H1 (cell line): Measurements from ENCODE around the gene CHD6. TPM values are rescaled to one million over a fixed set of nuclear protein-coding genes. Genes with fewer than 3 reads are reported as not detected.

Source experiments
- CTCF ChIA-PET: fragments of 300-600 bp; sonication (Branson Sonifier 250); formaldehyde crosslinking; loops from one replicate; lab custom pipeline; 2021; ENCODE audit not compliant: partially characterized antibody; lab: Charles Lee
- POLR2A ChIA-PET: fragments of 300-600 bp; sonication (Branson Sonifier 250); formaldehyde crosslinking; loops from one replicate; lab custom pipeline; 2021; ENCODE audit warnings: inconsistent platforms; ENCODE audit not compliant: partially characterized antibody; lab: Charles Lee
- DNase-seq, 2 experiments: peaks; one replicate each; pipeline versions ENCODE4 v3.0.0 to v3.0.0-alpha.2; 2010 to 2022; ENCODE audit warnings: low spot score in 2 of 2, low read depth in 1 of 2, mixed read lengths in 1 of 2
- FAIRE-seq: peaks from 2 replicates; lab custom pipeline; 2011; peaks lifted over from hg19 to GRCh38; lab: Jason Lieb, UNC
- H2AFZ ChIP-seq: 2 replicates; pipeline ENCODE4 v1.8.1; 2012; ENCODE audit warnings: low read length, inconsistent platforms
- H2AK5ac ChIP-seq: 2 replicates; pipeline ENCODE4 v1.6.1; 2013; ENCODE audit warnings: low read depth, low read length
- H2BK120ac ChIP-seq: replicated peaks from 2 replicates; pipeline ENCODE3; 2013; ENCODE audit warnings: low read depth, low read length, inconsistent platforms
- H2BK12ac ChIP-seq: 2 replicates; pipeline ENCODE4 v1.6.1; 2013; ENCODE audit warnings: low read depth, low read length
- H2BK15ac ChIP-seq: 2 replicates; pipeline ENCODE4 v1.6.1; 2013; ENCODE audit warnings: low read length
- H2BK20ac ChIP-seq: 2 replicates; pipeline ENCODE4 v1.6.1; 2013; ENCODE audit warnings: low read length
- H2BK5ac ChIP-seq: 2 replicates; pipeline ENCODE4 v1.6.1; 2013; ENCODE audit warnings: low read depth, low read length
- H3K14ac ChIP-seq: 2 replicates; pipeline ENCODE4 v1.6.1; 2013; ENCODE audit warnings: inconsistent platforms; ENCODE audit not compliant: insufficient read length
- H3K18ac ChIP-seq: 2 replicates; pipeline ENCODE4 v1.6.1; 2013; ENCODE audit warnings: low read length; ENCODE audit errors: extremely low read depth
- H3K23ac ChIP-seq: 2 replicates; pipeline ENCODE4 v1.6.1; 2013; ENCODE audit warnings: inconsistent platforms; ENCODE audit not compliant: insufficient read length
- H3K23me2 ChIP-seq: 2 replicates; pipeline ENCODE4 v1.6.1; 2013; ENCODE audit warnings: low read depth, low read length
- H3K27ac ChIP-seq: 2 replicates; pipeline ENCODE4 v1.6.1; 2011; ENCODE audit warnings: low read depth, low read length, inconsistent platforms
- H3K27me3 ChIP-seq, 4 experiments: replicated peaks in 1 of 4; 1 replicate in 1 of 4; 2 replicates in 3 of 4; pipeline versions ENCODE4 v1.6.1 to v1.8.1; 2011 to 2013; ENCODE audit warnings: low read length in 3 of 4, mild to moderate bottlenecking in 3 of 4, inconsistent platforms in 2 of 4, mixed read lengths in 2 of 4, moderate library complexity in 1 of 4; ENCODE audit not compliant: control insufficient read depth in 3 of 4, insufficient read depth in 3 of 4; ENCODE audit errors: extremely low read depth in 1 of 4
- H3K36me3 ChIP-seq, 4 experiments: 2 replicates each; pipeline versions ENCODE4 v1.6.1 to v1.8.1; 2011 to 2013; ENCODE audit warnings: mild to moderate bottlenecking in 4 of 4, low read length in 3 of 4, moderate library complexity in 2 of 4, control low read depth in 1 of 4, inconsistent platforms in 1 of 4; ENCODE audit not compliant: insufficient read depth in 4 of 4, control insufficient read depth in 2 of 4
- H3K4ac ChIP-seq: replicated peaks from 2 replicates; pipeline ENCODE3; 2013; ENCODE audit warnings: low read length, low read depth, mixed read lengths, inconsistent platforms; ENCODE audit not compliant: insufficient read length
- H3K4me1 ChIP-seq, 4 experiments: replicated peaks in 1 of 4; 1 replicate in 1 of 4; 2 replicates in 3 of 4; pipeline versions ENCODE4 v1.6.1 to v1.8.1; 2011 to 2013; ENCODE audit warnings: low read length in 3 of 4, inconsistent platforms in 2 of 4, mixed read lengths in 1 of 4; ENCODE audit not compliant: insufficient read depth in 4 of 4, control insufficient read depth in 3 of 4
- H3K4me2 ChIP-seq, 2 experiments: 2 replicates each; pipeline versions ENCODE4 v1.6.1 to v1.8.1; 2011 to 2013; ENCODE audit warnings: low read depth in 2 of 2, low read length in 2 of 2, control low read depth in 1 of 2, inconsistent platforms in 1 of 2, mild to moderate bottlenecking in 1 of 2; ENCODE audit not compliant: insufficient read depth in 1 of 2
- H3K4me3 ChIP-seq, 4 experiments: fragments of 200-600, 300-600 bp in 1 of 4; sonication (generic), shearing (Covaris generic), sonication (Bioruptor Twin) in 1 of 4; 2 replicates each; pipeline versions ENCODE4 v1.5.1 to v1.8.1; 2011 to 2016; ENCODE audit warnings: low read length in 4 of 4, low read depth in 3 of 4, control low read depth in 2 of 4, inconsistent platforms in 2 of 4, mild to moderate bottlenecking in 2 of 4, mixed read lengths in 1 of 4, moderate library complexity in 1 of 4; ENCODE audit not compliant: insufficient read depth in 2 of 4; ENCODE audit errors: extremely low read depth in 1 of 4
- H3K56ac ChIP-seq: replicated peaks from 2 replicates; pipeline ENCODE3; 2013; ENCODE audit warnings: low read depth, mild to moderate bottlenecking, mixed read lengths, low read length, inconsistent platforms; ENCODE audit not compliant: insufficient read length
- H3K79me1 ChIP-seq: 2 replicates; pipeline ENCODE4 v1.6.1; 2013; ENCODE audit warnings: low read depth, low read length, control low read depth
- H3K79me2 ChIP-seq, 2 experiments: 2 replicates each; pipeline versions ENCODE4 v1.6.1 to v1.8.1; 2012 to 2013; ENCODE audit warnings: low read length in 2 of 2, mild to moderate bottlenecking in 2 of 2, inconsistent platforms in 1 of 2; ENCODE audit not compliant: insufficient read depth in 2 of 2, control insufficient read depth in 1 of 2
- H3K9ac ChIP-seq, 4 experiments: replicated peaks in 1 of 4; 1 replicate in 1 of 4; 2 replicates in 3 of 4; pipeline versions ENCODE4 v1.6.1 to v1.8.1; 2011 to 2013; ENCODE audit warnings: low read depth in 3 of 4, low read length in 3 of 4, control low read depth in 2 of 4, mild to moderate bottlenecking in 2 of 4, moderate library complexity in 2 of 4, inconsistent platforms in 1 of 4; ENCODE audit errors: extremely low read depth in 1 of 4
- H3K9me3 ChIP-seq, 2 experiments: 2 replicates each; pipeline versions ENCODE4 v1.6.1 to v1.8.1; 2012 to 2013; ENCODE audit warnings: mild to moderate bottlenecking in 2 of 2, moderate library complexity in 2 of 2, control low read depth in 1 of 2, inconsistent platforms in 1 of 2, low read depth in 1 of 2, low read length in 1 of 2, mixed read lengths in 1 of 2; ENCODE audit not compliant: insufficient read depth in 2 of 2
- H4K20me1 ChIP-seq, 2 experiments: replicated peaks in 1 of 2; 2 replicates each; pipeline versions ENCODE3 to v1.8.1; 2011 to 2013; ENCODE audit warnings: inconsistent platforms in 2 of 2, low read length in 2 of 2, mild to moderate bottlenecking in 1 of 2; ENCODE audit not compliant: insufficient read depth in 2 of 2, control insufficient read depth in 1 of 2
- H4K5ac ChIP-seq: 2 replicates; pipeline ENCODE4 v1.6.1; 2013; ENCODE audit warnings: low read length, low read depth, mixed read lengths, inconsistent platforms; ENCODE audit not compliant: insufficient read length
- H4K8ac ChIP-seq: 2 replicates; pipeline ENCODE4 v1.8.0; 2013; ENCODE audit warnings: mild to moderate bottlenecking, moderate library complexity, low read length, inconsistent platforms; ENCODE audit not compliant: insufficient read depth; ENCODE audit errors: extremely low read depth
- H4K91ac ChIP-seq: replicated peaks from 2 replicates; pipeline ENCODE3; 2013; ENCODE audit warnings: low read length, mixed read lengths, inconsistent platforms; ENCODE audit not compliant: insufficient read length
- BCL11A ChIP-seq, 2 experiments: IDR thresholded peaks; one replicate each; pipeline ENCODE4 v1.6.1; 2011; ENCODE audit warnings: low read depth in 2 of 2, low read length in 2 of 2, mild to moderate bottlenecking in 2 of 2
- CHD1 ChIP-seq: IDR thresholded peaks from 2 replicates; pipeline ENCODE4 v1.6.1; 2012; ENCODE audit warnings: low read depth, low read length, improper control_type of control experiment
- FOSL1 ChIP-seq: IDR thresholded peaks from 2 replicates; pipeline ENCODE4 v1.6.1; 2011; ENCODE audit warnings: mild to moderate bottlenecking, low read depth, low read length, moderate library complexity; ENCODE audit not compliant: insufficient read depth
- KDM1A ChIP-seq: fragments of 200-600, 300-600 bp; sonication (generic); IDR thresholded peaks from 2 replicates; pipeline ENCODE4 v1.7.1; 2016; ENCODE audit warnings: mild to moderate bottlenecking, low read length, borderline replicate concordance
- MAFK ChIP-seq: IDR thresholded peaks from 2 replicates; pipeline ENCODE4 v1.6.1; 2012; ENCODE audit warnings: low read depth, mild to moderate bottlenecking, improper control_type of control experiment, low read length
- WGBS, 2 experiments: shearing (Covaris generic) in 1 of 2; methylation state at CpG; one replicate each; pipeline versions ENCODE4 v1.1.6 to v1.1.7; 2013 to 2015; ENCODE audit warnings: low lambda C conversion rate in 2 of 2, mixed read lengths in 2 of 2, inconsistent platforms in 1 of 2, low coverage in 1 of 2, missing lambda C conversion rate in 1 of 2; ENCODE audit not compliant: insufficient replicate concordance in 2 of 2, insufficient coverage in 1 of 2, insufficient read length in 1 of 2; ENCODE audit errors: extremely low coverage in 1 of 2, missing lambda C conversion rate in 1 of 2; 5-methylcytosine and 5-hydroxymethylcytosine counted together
- polyA plus RNA-seq, 7 experiments: library from polyadenylated mRNA; depleted of rRNA in 3 of 7; stranded (reverse) in 5 of 7; unstranded in 2 of 7; fragments of >200 nt in 5 of 7; fragments of 200-250 nt in 2 of 7; gene quantifications; 1 replicate in 5 of 7; 2 replicates in 1 of 7; 4 replicates in 1 of 7; pipeline versions ENCODE4 v1.2.1 to v1.2.3, GENCODE V29; 2011 to 2013; ENCODE audit warnings: missing spikeins in 2 of 7, mixed read lengths in 2 of 7
- total RNA-seq: library from RNA; stranded (reverse); fragmentation: NEBNext Ultra II Directional; extraction: Animal tissue kit (Norgen Biotek cat#: 25700); gene quantifications from 2 replicates; pipeline ENCODE4 v1.2.1, GENCODE V29; 2021
- TF ChIP-seq, protein P1 (sequence below): IDR thresholded peaks from 2 replicates; pipeline ENCODE4 v1.6.1; 2011; ENCODE audit warnings: low read depth, mild to moderate bottlenecking, low read length; ENCODE audit not compliant: insufficient read depth
- TF ChIP-seq, protein P2 (sequence below): IDR thresholded peaks from 2 replicates; pipeline ENCODE4 v1.6.1; 2011; ENCODE audit warnings: low read length, improper control_type of control experiment
- TF ChIP-seq, protein P3 (sequence below), 3 experiments: IDR thresholded peaks; 1 replicate in 2 of 3; 2 replicates in 1 of 3; pipeline versions ENCODE4 v1.5.1 to v1.6.1; 2011; ENCODE audit warnings: low read length in 3 of 3, mild to moderate bottlenecking in 3 of 3, inconsistent platforms in 2 of 3, low read depth in 1 of 3, moderate library complexity in 1 of 3; ENCODE audit not compliant: insufficient read depth in 1 of 3; ENCODE audit errors: control extremely low read depth in 1 of 3

Gene CHD6
- total and polyA plus RNA-seq, 2 of the 8 experiments (the other 6 are each of a cell fraction or from before 2014, with no cell fraction given): 11.1 to 62.9 TPM

DNA sequence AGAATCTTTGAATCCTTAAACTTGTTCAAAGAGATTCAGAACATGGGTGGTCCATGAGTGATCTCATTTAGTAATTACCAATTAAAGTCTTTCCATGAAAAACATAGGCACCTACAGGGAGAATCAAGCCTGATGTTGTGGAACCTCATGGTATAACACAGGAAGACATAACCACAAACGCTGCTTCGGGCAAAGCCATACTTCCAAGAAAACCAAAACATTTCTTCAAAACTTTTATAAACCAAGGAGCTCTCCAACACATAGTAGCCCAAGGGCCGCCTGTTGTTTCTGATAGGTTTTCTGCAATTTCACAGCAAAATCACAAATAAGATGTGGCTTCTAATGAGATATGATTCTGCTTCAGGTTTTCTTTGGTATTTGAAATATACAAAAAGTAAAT is 2.5 kb downstream of the CHD6 start:
- CTCF ChIA-PET: interaction anchor here (0.6 to 1.7 kb wide), 3 partner anchors 18 to 276 kb away, joined by 3 to 7 read pairs (median 4); no protein-coding TSS in a partner anchor
- 69% methylated on average over 3 of the region's 3 CpGs; no CpG with 5 or more reads in 1 of the 2 experiments for WGBS, 2 experiments
- TF ChIP-seq FOSL1: no peak
- TF ChIP-seq, protein P1, sequence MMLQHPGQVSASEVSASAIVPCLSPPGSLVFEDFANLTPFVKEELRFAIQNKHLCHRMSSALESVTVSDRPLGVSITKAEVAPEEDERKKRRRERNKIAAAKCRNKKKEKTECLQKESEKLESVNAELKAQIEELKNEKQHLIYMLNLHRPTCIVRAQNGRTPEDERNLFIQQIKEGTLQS: no peak
- no peak for TF ChIP-seq BCL11A (IDR thresholded peaks at IDR 0.05; ENCODE audit: low read depth in 2 of 2, low read length in 2 of 2)
- TF ChIP-seq CHD1: no peak
- TF ChIP-seq, protein P2, sequence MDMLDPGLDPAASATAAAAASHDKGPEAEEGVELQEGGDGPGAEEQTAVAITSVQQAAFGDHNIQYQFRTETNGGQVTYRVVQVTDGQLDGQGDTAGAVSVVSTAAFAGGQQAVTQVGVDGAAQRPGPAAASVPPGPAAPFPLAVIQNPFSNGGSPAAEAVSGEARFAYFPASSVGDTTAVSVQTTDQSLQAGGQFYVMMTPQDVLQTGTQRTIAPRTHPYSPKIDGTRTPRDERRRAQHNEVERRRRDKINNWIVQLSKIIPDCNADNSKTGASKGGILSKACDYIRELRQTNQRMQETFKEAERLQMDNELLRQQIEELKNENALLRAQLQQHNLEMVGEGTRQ: no peak
- TF ChIP-seq MAFK: no peak
- TF ChIP-seq, protein P3, sequence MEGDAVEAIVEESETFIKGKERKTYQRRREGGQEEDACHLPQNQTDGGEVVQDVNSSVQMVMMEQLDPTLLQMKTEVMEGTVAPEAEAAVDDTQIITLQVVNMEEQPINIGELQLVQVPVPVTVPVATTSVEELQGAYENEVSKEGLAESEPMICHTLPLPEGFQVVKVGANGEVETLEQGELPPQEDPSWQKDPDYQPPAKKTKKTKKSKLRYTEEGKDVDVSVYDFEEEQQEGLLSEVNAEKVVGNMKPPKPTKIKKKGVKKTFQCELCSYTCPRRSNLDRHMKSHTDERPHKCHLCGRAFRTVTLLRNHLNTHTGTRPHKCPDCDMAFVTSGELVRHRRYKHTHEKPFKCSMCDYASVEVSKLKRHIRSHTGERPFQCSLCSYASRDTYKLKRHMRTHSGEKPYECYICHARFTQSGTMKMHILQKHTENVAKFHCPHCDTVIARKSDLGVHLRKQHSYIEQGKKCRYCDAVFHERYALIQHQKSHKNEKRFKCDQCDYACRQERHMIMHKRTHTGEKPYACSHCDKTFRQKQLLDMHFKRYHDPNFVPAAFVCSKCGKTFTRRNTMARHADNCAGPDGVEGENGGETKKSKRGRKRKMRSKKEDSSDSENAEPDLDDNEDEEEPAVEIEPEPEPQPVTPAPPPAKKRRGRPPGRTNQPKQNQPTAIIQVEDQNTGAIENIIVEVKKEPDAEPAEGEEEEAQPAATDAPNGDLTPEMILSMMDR (IDR thresholded peaks at IDR 0.05; ENCODE audit: control extremely low read depth in 1 of 3, insufficient read depth in 1 of 3, low read depth in 1 of 3, low read length in 3 of 3): no peak
- TF ChIP-seq KDM1A: no peak

More for the DNA sequence above, 2.5 kb downstream of the CHD6 start:
- no peak overlapping the region for H2BK120ac ChIP-seq
- POLR2A ChIA-PET: interaction anchor here (1.3 to 2.2 kb wide), 2 partner anchors 17 to 77 kb away, joined by 4 to 8 read pairs; no protein-coding TSS in a partner anchor
- H2BK5ac ChIP-seq: no peak overlapping the region
- peaks cover 2 to 13% (median 10%) of the 10 kb centered on the region in 4 experiments; a peak in 5 of 7 replicates for H3K4me1 ChIP-seq
- H3K27ac ChIP-seq: no peak overlapping the region
- H4K5ac ChIP-seq: no peak overlapping the region
- no peaks in the 10 kb centered on the region for H3K36me3 ChIP-seq
- no peak for DNase-seq
- H4K91ac ChIP-seq: no peak overlapping the region
- H4K20me1 ChIP-seq: peaks cover 14 to 16% of the 10 kb centered on the region in 2 experiments
- no peak overlapping the region for H2BK12ac ChIP-seq
- H2BK20ac ChIP-seq: no peak overlapping the region
- H4K8ac ChIP-seq: no peak overlapping the region
- no peak overlapping the region for H2BK15ac ChIP-seq
- no peak overlapping the region for H3K14ac ChIP-seq
- H3K9ac ChIP-seq: no peak overlapping the region
- H3K27me3 ChIP-seq: no peaks in the 10 kb centered on the region
- no peak overlapping the region for H3K56ac ChIP-seq
- H3K9me3 ChIP-seq: no peaks in the 10 kb centered on the region
- no peak overlapping the region for H2AK5ac ChIP-seq
- H3K4me2 ChIP-seq: peak overlapping the region in 1 of 2 experiments; percentile 16; a peak in 2 of 4 replicates
- peaks cover 3% of the 10 kb centered on the region; the same call in 1 of the 2 replicates for H3K79me1 ChIP-seq
- peaks cover 42 to 70% of the 10 kb centered on the region in 2 experiments for H3K79me2 ChIP-seq
- H2AFZ ChIP-seq: no peak overlapping the region
- H3K23me2 ChIP-seq: no peaks in the 10 kb centered on the region; the same call in 1 of the 2 replicates
- no peak for FAIRE-seq
- peak overlapping the region in 1 of 4 experiments; percentile 18; a peak in 1 of 8 replicates for H3K4me3 ChIP-seq
- H3K18ac ChIP-seq: no peak overlapping the region
- H3K23ac ChIP-seq: no peak overlapping the region
- no peak overlapping the region for H3K4ac ChIP-seq
